Astrocyte of the spinal cord (primary cell): ENCODE measurements around the gene PTPRN2.

Source experiments
- DNase-seq: peaks from one replicate; pipeline ENCODE4 v3.0.0; 2011; ENCODE audit warnings: low read depth, low spot score
- H3K4me3 ChIP-seq: 2 replicates; pipeline ENCODE4 v1.5.1; 2011; ENCODE audit warnings: low read depth, mild to moderate bottlenecking, low read length, moderate library complexity
- CTCF ChIP-seq: IDR thresholded peaks from 2 replicates; pipeline ENCODE4 v1.5.1; 2012; ENCODE audit warnings: low read depth, mild to moderate bottlenecking, low read length, inconsistent platforms
- in situ Hi-C: cut with HindIII; loops from 2 replicates; pipeline ENCODE4 v1.10.0; 2017; ENCODE audit warnings: low sequenced_read_pairs

The PTPRN2 gene

GRCh38 chr7:158054611-158055010 is 533.0 kb downstream of the PTPRN2 start:
- no peak for DNase-seq
- no peak for TF ChIP-seq CTCF
- in situ Hi-C loops, result no loop called here
- no peak overlapping the region for H3K4me3 ChIP-seq

- TF ChIP-seq CTCF, result no peak
- in situ Hi-C loops, result no loop called here
- DNase-seq, result no peak
- H3K4me3 ChIP-seq, result no peak overlapping the region
Observed at GRCh38 chr7:158054081-158054480, 533.5 kb downstream of the PTPRN2 start.

- DNase-seq, result no peak
- TF ChIP-seq CTCF, result no peak
- in situ Hi-C loops, result no loop called here
- no peak overlapping the region for H3K4me3 ChIP-seq
Observed at GRCh38 chr7:158053183-158053915, 534.3 kb downstream of the PTPRN2 start.

- no peak for TF ChIP-seq CTCF
- in situ Hi-C loops, result no loop called here
- no peak for DNase-seq
- H3K4me3 ChIP-seq, result no peak overlapping the region
Observed at GRCh38 chr7:158052381-158053060, 535.1 kb downstream of the PTPRN2 start.

- in situ Hi-C loops, result no loop called here
- DNase-seq, result no peak
- H3K4me3 ChIP-seq, result no peak overlapping the region
- no peak for TF ChIP-seq CTCF
Observed at GRCh38 chr7:158051776-158052175, 535.8 kb downstream of the PTPRN2 start.

GRCh38 chr7:158050978-158051651 is 536.5 kb downstream of the PTPRN2 start:
- no peak overlapping the region for H3K4me3 ChIP-seq
- in situ Hi-C loops, result no loop called here
- no peak for TF ChIP-seq CTCF
- DNase-seq, result no peak
